ENCODE measurements around the gene ZNF25. TPM values are rescaled to one million over a fixed set of nuclear protein-coding genes. Genes with fewer than 3 reads are reported as not detected.
A peak's percentile ranks its signal among the peaks of the same experiment; 100 is the strongest.
"Not testable (repeated sequence)": the region's sequence is repeated elsewhere in the genome, so short reads cannot be mapped to it uniquely, and the experiment has no call there.

ZNF25 gene
- total RNA-seq, 1 experiment from 2014 or later: 9.3 TPM

DNA sequence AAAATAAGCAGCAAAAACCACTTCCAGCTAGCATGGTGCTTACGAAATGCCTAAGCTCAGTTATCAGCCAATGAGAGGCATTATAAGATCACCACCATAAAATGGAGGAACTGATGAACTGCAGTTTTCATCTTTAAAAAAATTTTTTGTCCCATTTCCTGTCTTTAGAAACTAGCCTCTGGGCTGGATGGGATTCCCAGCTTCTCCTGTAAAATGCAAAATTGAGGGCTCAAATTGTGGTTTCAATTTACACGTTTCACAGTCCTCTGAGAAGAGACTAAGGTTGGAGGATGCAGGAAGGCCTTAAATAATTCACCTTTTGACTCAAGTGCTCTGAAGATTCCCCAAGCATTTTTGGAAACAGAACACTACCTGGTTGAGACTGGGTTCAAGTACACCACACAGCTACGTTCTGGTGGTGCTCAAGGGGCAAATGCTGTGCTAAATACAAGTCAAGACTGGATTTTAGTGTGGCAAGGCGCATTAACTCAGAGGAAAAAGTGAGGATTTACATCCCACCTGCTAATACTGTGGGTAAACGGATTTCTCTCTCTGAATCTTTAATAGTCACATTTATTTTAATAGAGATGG is 951 bp downstream of the ZNF25 start:
- H3K27me3 ChIP-seq (replicated peaks): no peaks in the 10 kb centered on the region
- H3K4me1 ChIP-seq (replicated peaks): 0 out of 2 replicates have a peak, but pooled peaks cover 4% of the 10 kb centered on the region
- no peak for DNase-seq (ENCODE audit: low read depth in 1 of 2, low spot score in 2 of 2)
- H3K9me3 ChIP-seq (replicated peaks): no peaks in the 10 kb centered on the region
- no peak overlapping the region for H3K27ac ChIP-seq
- peak overlapping the region; percentile 74 for H3K4me3 ChIP-seq
- H3K36me3 ChIP-seq: peaks cover 3% of the 10 kb centered on the region; the same call in 1 of the 2 replicates

DNA sequence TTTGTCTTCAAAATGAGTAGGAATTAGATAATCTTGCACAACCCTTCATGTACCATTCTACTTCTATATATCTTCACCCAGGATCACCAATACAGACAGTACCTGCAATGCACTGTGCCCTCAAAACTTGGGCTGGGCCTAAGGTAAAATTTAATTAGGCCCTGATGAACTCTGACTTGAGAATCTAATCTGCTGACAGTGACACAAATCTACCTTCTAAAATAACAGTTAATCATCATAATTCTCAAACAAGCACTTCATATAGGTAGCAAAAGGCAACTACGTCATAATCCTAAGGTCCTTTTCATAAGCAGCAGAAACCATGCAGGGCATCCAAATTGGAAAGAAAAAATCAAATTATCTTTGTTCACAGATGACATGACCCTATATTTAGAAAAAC is 4.1 kb downstream of the ZNF25 start:
- H3K4me3 ChIP-seq: no peak overlapping the region
- no peaks in the 10 kb centered on the region for H3K9me3 ChIP-seq (replicated peaks)

GRCh38 chr10:37965006-37965405 is 11.4 kb downstream of the ZNF25 start:
- no peak overlapping the region for H3K4me3 ChIP-seq
- peaks cover 8% of the 10 kb centered on the region; the same call in 1 of the 2 replicates for H3K9me3 ChIP-seq (replicated peaks)
- no peak for DNase-seq (ENCODE audit: low read depth in 1 of 2, low spot score in 2 of 2)
- H3K27me3 ChIP-seq (replicated peaks): no peaks in the 10 kb centered on the region
- no peaks in the 10 kb centered on the region for H3K36me3 ChIP-seq
- no peak overlapping the region for H3K27ac ChIP-seq
- H3K4me1 ChIP-seq (replicated peaks): no peaks in the 10 kb centered on the region

More for the DNA sequence above, 4.1 kb downstream of the ZNF25 start:
- peaks cover 5% of the 10 kb centered on the region; the same call in 1 of the 2 replicates for H3K36me3 ChIP-seq
- H3K27ac ChIP-seq: no peak overlapping the region
- H3K27me3 ChIP-seq (replicated peaks): no peaks in the 10 kb centered on the region
- 0 out of 2 replicates have a peak, but pooled peaks cover 4% of the 10 kb centered on the region for H3K4me1 ChIP-seq (replicated peaks)
- no peak for DNase-seq (ENCODE audit: low read depth in 1 of 2, low spot score in 2 of 2)

DNA sequence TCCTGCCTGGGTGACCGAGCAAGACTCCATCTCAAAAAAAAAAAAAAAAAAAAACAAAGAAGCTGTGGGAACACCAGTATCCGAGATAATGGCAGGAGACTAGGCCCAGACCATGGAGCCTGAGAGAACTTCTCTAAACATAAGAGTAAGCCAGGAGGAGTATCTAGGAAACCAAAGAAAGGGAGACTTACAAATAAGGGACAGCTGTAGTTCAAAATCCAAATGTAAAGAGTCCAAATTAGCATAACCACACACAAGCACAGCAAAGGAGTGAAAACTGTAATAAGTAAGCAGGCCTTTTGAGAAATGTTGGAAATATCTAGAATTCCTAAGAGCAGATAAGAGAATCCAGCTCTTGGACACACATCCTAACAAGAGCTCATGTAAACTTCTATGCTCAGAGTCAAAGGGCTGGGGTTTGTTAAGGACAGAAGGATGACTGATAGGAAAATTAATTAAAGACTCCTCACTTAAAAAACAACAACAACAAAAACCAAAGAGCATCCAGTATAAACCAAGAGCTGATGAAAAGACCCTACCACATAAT is 15.8 kb downstream of the ZNF25 start:
- no peak for DNase-seq (ENCODE audit: low read depth in 1 of 2, low spot score in 2 of 2)
- Histone ChIP-seq H3K36me3 (no peaks in the 10 kb centered on the region), H3K4me1 (replicated peaks) (no peaks in the 10 kb centered on the region), H3K27ac (no peak overlapping the region), H3K27me3 (replicated peaks) (no peaks in the 10 kb centered on the region), H3K9me3 (replicated peaks) (peaks cover 8% of the 10 kb centered on the region; the same call in 1 of the 2 replicates), H3K4me3 (no peak overlapping the region)

GRCh38 chr10:37957841-37958240 is 18.6 kb downstream of the ZNF25 start:
- DNase-seq (ENCODE audit: low read depth in 1 of 2, low spot score in 2 of 2): no peak
- peaks cover 13% of the 10 kb centered on the region for H3K36me3 ChIP-seq

DNA sequence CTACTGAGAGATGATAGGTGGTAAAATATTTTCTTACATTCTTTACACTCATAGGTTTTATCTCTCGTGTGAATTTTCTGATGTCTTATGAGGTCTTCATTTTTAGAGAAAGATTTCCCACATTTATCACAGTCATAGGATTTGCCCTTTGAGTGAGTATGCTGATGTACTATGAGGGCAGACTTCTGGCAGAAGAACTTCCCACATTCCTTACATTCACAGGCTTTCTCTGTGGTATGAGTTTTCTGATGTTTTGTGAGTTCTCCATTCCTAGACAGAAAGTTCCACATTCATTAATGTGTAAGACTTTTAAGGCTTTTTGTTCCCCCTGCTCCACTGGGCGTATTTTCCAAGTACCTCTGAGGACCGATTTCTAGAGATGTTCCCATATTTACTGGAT is 23.5 kb downstream of the ZNF25 start:
- no peak for DNase-seq (ENCODE audit: low read depth in 1 of 2, low spot score in 2 of 2)
- Histone ChIP-seq H3K36me3 (peaks cover 21% of the 10 kb centered on the region), H3K9me3 (replicated peaks) (peaks cover 8% of the 10 kb centered on the region; the same call in 1 of the 2 replicates), H3K27me3 (replicated peaks) (no peaks in the 10 kb centered on the region), H3K4me3 (no peak overlapping the region), H3K27ac (no peak overlapping the region), H3K4me1 (replicated peaks) (no peaks in the 10 kb centered on the region)

More at GRCh38 chr10:37957841-37958240, 18.6 kb downstream of the ZNF25 start:
- Histone ChIP-seq H3K4me1 (replicated peaks) (no peaks in the 10 kb centered on the region), H3K27me3 (replicated peaks) (no peaks in the 10 kb centered on the region), H3K4me3 (no peak overlapping the region), H3K27ac (no peak overlapping the region), H3K9me3 (replicated peaks) (peaks cover 4% of the 10 kb centered on the region; the same call in 1 of the 2 replicates)

DNA sequence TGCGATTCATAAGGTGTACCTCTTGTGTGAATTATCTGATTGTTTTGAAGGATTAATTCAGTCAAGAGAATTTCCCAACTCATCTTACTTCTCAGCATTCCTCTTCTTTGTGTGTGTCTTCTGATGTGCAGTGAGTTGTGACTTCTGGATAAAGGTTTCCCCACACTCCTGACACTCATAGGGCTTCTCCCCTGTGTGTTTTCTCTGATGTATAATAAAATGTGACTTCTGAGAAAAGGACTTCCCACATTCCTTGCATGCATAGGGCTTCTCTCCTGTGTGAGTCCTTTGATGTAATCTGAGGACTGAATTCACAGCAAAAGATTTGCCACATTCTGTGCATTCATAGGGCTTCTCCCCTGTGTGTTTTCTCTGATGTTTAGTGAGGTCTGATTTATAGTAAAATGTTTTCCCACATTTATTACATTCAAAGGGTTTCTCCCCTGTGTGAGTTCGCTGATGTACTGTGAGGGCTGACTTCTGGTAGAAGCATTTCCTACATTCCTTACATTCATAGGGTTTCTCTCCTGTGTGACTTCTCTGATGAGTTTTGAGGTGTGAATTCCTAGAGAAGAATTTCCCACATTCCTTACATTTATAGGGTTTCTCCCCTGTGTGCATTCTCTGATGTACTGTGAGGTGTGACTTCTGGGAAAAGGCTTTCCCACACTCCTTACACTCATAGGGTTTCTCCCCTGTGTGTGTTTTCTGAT is 24.2 kb downstream of the ZNF25 start:
- no peaks in the 10 kb centered on the region for H3K27me3 ChIP-seq (replicated peaks)
- H3K4me3 ChIP-seq: no peak overlapping the region
- H3K27ac ChIP-seq: no peak overlapping the region
- peak in 1 of 2 experiments; percentile 15 for DNase-seq (ENCODE audit: low read depth in 1 of 2, low spot score in 2 of 2)
- H3K9me3 ChIP-seq (replicated peaks): peaks cover 8% of the 10 kb centered on the region; the same call in 1 of the 2 replicates
- H3K36me3 ChIP-seq: peaks cover 21% of the 10 kb centered on the region
- H3K4me1 ChIP-seq (replicated peaks): no peaks in the 10 kb centered on the region

DNA sequence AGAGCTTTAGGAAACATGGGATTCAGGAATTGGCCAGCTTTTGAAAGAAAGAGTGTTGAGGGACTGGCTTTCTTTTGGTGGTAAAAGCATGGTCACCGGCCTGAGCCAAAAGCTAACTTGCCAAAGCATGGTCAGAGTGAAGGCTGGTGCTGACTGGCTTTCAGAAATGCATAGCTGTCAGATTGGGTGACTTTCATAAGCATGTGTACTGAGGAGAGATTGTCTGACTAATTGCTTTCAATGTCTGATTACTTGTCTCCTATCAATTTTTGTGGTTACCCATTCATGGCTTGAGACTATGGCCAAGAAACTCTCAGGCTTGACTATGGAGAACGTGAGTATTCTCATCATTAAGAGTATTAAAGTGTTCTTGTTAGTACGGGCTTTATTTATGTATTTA is 28.2 kb downstream of the ZNF25 start:
- DNase-seq (ENCODE audit: low read depth in 1 of 2, low spot score in 2 of 2): no peak
- Histone ChIP-seq H3K9me3 (replicated peaks) (peaks cover 4% of the 10 kb centered on the region; the same call in 1 of the 2 replicates), H3K4me1 (replicated peaks) (no peaks in the 10 kb centered on the region), H3K36me3 (peaks cover 11% of the 10 kb centered on the region), H3K27me3 (replicated peaks) (no peaks in the 10 kb centered on the region), H3K27ac (no peak overlapping the region), H3K4me3 (no peak overlapping the region)

- peaks cover 4% of the 10 kb centered on the region; the same call in 1 of the 2 replicates for H3K9me3 ChIP-seq (replicated peaks)
Measured at GRCh38 chr10:37947526-37947925, 28.9 kb downstream of the ZNF25 start.

DNA sequence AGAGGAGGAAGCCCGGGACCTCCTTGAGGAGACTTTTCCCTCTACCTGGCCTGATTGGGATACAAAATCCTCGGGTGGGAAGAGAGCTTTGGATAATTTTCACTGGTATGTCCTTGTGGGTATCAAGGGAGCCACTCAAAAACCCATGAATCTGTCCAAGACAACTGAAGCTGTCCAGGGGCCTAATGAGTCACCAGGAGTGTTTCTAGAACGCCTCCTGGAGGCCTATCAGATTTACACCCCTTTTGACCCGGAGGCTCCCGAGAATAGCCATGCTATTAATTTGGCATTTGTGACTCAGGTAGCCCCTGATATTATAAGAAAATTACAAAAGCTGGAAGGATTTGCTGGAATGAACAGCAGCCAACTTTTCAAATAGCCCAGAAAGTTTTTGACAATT is 38.6 kb downstream of the ZNF25 start:
- Histone ChIP-seq H3K4me3 (no peak overlapping the region), H3K27me3 (replicated peaks) (no peaks in the 10 kb centered on the region), H3K9me3 (replicated peaks) (no peaks in the 10 kb centered on the region; the same call in 1 of the 2 replicates), H3K27ac (no peak overlapping the region), H3K4me1 (replicated peaks) (no peaks in the 10 kb centered on the region), H3K36me3 (no peaks in the 10 kb centered on the region)
- DNase-seq (ENCODE audit: low read depth in 1 of 2, low spot score in 2 of 2): no peak

More at GRCh38 chr10:37947526-37947925, 28.9 kb downstream of the ZNF25 start:
- DNase-seq (ENCODE audit: low read depth in 1 of 2, low spot score in 2 of 2): no peak
- Histone ChIP-seq H3K27ac (no peak overlapping the region), H3K4me1 (replicated peaks) (no peaks in the 10 kb centered on the region), H3K36me3 (peaks cover 5% of the 10 kb centered on the region), H3K27me3 (replicated peaks) (no peaks in the 10 kb centered on the region), H3K4me3 (no peak overlapping the region)

GRCh38 chr10:37934791-37935190 is 41.7 kb downstream of the ZNF25 start:
- no peaks in the 10 kb centered on the region for H3K27me3 ChIP-seq (replicated peaks)
- H3K36me3 ChIP-seq: no peaks in the 10 kb centered on the region
- H3K27ac ChIP-seq: no peak overlapping the region
- no peaks in the 10 kb centered on the region for H3K4me1 ChIP-seq (replicated peaks)
- H3K4me3 ChIP-seq: no peak overlapping the region
- no peaks in the 10 kb centered on the region; the same call in 1 of the 2 replicates for H3K9me3 ChIP-seq (replicated peaks)
- DNase-seq (ENCODE audit: low read depth in 1 of 2, low spot score in 2 of 2): no peak

DNA sequence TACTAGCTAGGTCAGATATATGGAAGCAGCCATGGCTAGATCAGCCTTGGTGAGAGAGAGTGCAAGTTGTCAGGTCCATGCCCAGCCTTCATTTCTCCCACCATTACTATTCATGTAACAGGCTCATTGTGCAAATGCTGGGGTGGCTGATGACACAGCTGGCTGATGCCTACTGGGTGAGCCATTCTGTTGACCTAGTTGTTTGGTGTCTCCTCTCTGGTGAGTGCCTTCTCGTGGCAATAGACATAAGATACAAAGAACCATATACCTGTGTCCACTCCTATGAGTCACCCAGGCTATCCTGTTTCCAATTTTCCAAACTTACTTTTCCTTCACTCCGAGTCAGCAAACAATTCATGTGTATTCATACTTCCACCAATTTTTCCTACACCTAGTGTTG is 46.0 kb downstream of the ZNF25 start:
- no peaks in the 10 kb centered on the region for H3K27me3 ChIP-seq (replicated peaks)
- H3K36me3 ChIP-seq: no peaks in the 10 kb centered on the region
- no peaks in the 10 kb centered on the region; the same call in 1 of the 2 replicates for H3K9me3 ChIP-seq (replicated peaks)
- no peak overlapping the region for H3K4me3 ChIP-seq
- H3K27ac ChIP-seq: no peak overlapping the region
- DNase-seq (ENCODE audit: low read depth in 1 of 2, low spot score in 2 of 2): no peak
- H3K4me1 ChIP-seq (replicated peaks): no peaks in the 10 kb centered on the region

DNA sequence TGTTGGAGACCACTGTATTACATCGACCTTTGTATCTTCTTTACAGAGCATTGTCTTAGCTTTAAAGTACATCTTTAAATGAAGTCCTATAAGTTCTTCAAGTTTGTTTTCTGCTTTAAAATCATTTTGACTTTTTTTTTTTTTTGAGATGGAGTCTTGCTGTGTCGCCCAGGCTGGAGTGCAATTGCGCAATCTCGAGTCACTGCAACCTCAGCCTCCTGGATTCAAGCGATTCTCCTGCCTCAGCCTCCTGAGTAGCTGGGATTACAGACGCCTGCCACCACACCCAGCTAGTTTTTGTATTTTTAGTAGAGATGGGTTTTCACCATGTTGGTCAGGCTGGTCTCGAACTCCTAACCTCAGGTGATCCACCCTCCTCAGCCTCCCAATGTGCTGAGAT is 68.3 kb downstream of the ZNF25 start:
- H3K4me3 ChIP-seq; H3K27me3 ChIP-seq (replicated peaks): not testable (repeated sequence)

GRCh38 chr10:37906382-37906781 is 70.1 kb downstream of the ZNF25 start:
- no peak for DNase-seq (ENCODE audit: low read depth in 1 of 2, low spot score in 2 of 2)
- Histone ChIP-seq H3K4me3 (no peak overlapping the region), H3K36me3 (no peaks in the 10 kb centered on the region), H3K9me3 (replicated peaks) (no peaks in the 10 kb centered on the region; the same call in 1 of the 2 replicates), H3K27me3 (replicated peaks) (no peaks in the 10 kb centered on the region), H3K27ac (no peak overlapping the region), H3K4me1 (replicated peaks) (no peaks in the 10 kb centered on the region)

More for the DNA sequence above, 68.3 kb downstream of the ZNF25 start:
- not testable (repeated sequence) for DNase-seq (ENCODE audit: low read depth in 1 of 2, low spot score in 2 of 2); H3K4me1 ChIP-seq (replicated peaks); H3K9me3 ChIP-seq (replicated peaks); H3K36me3 ChIP-seq; H3K27ac ChIP-seq
